IMR-90 (cell line): ENCODE measurements around the gene RALGAPA1. TPM values are rescaled to one million over a fixed set of nuclear protein-coding genes. Genes with fewer than 3 reads are reported as not detected.
"Not testable (repeated sequence)": the region's sequence is repeated elsewhere in the genome, so short reads cannot be mapped to it uniquely, and the experiment has no call there.

Experiments used
- ATAC-seq: fragments of 200-7000 bp; cut with Tn5 transposase; 2 replicates; pipeline ENCODE4 v1.9.1; 2020; ENCODE audit warnings: low read depth, mild to moderate bottlenecking, moderate library complexity
- BruUV-seq: library from RNA; stranded (reverse); fragments of 400-500 nt; replicated peaks from 2 replicates; lab custom pipeline; 2021; lab: Mats Ljungman, UMichigan
- CTCF ChIA-PET: fragments of 300-600 bp; formaldehyde crosslinking; extraction: SDS; loops from one replicate; lab custom pipeline; 2021; ENCODE audit warnings: antibody characterized with exemption; lab: Yijun Ruan, JAX
- POLR2A ChIA-PET: fragments of 300-600 bp; sonication (Branson Sonifier 250); formaldehyde crosslinking; loops from one replicate; lab custom pipeline; 2022; ENCODE audit warnings: antibody characterized with exemption; ENCODE audit not compliant: unreplicated experiment; lab: Charles Lee
- DNase-seq: peaks from one replicate; pipeline ENCODE4 v3.0.0; 2013
- H2AFZ ChIP-seq: replicated peaks from 2 replicates; pipeline ENCODE3; 2013; ENCODE audit warnings: low read length, mild to moderate bottlenecking; ENCODE audit not compliant: poor library complexity
- H2AK5ac ChIP-seq: 2 replicates; pipeline ENCODE4 v1.6.1; 2013; ENCODE audit warnings: low read depth, low read length, inconsistent platforms
- H2AK9ac ChIP-seq: replicated peaks from 2 replicates; pipeline ENCODE3; 2013; ENCODE audit warnings: mild to moderate bottlenecking, low read depth, low read length, moderate library complexity; ENCODE audit not compliant: poor library complexity
- H2BK120ac ChIP-seq: 2 replicates; pipeline ENCODE4 v1.6.1; 2013; ENCODE audit warnings: low read depth, low read length, inconsistent platforms
- H2BK15ac ChIP-seq: 3 replicates; pipeline ENCODE4 v1.6.1; 2013; ENCODE audit warnings: low read depth, low read length, inconsistent platforms
- H2BK20ac ChIP-seq: 2 replicates; pipeline ENCODE4 v1.6.1; 2013; ENCODE audit warnings: low read depth, mild to moderate bottlenecking, inconsistent platforms, low read length, moderate library complexity
- H2BK5ac ChIP-seq: 2 replicates; pipeline ENCODE4 v1.6.1; 2013; ENCODE audit warnings: mild to moderate bottlenecking, low read depth, low read length, inconsistent platforms; ENCODE audit not compliant: poor library complexity, severe bottlenecking
- H3K14ac ChIP-seq: replicated peaks from 2 replicates; pipeline ENCODE4 v1.6.1; 2013; ENCODE audit warnings: low read depth, low read length, inconsistent platforms
- H3K18ac ChIP-seq: 2 replicates; pipeline ENCODE4 v1.6.1; 2013; ENCODE audit warnings: low read depth, low read length, control low read depth
- H3K23ac ChIP-seq: 2 replicates; pipeline ENCODE4 v1.6.1; 2013; ENCODE audit warnings: low read depth, low read length, inconsistent platforms
- H3K27ac ChIP-seq: 2 replicates; pipeline ENCODE4 v1.5.1; 2013; ENCODE audit warnings: mild to moderate bottlenecking, control low read depth, low read length; ENCODE audit not compliant: insufficient read depth
- H3K27me3 ChIP-seq: 2 replicates; pipeline ENCODE4 v1.6.1; 2013; ENCODE audit warnings: low read length; ENCODE audit not compliant: control insufficient read depth, insufficient read depth
- H3K36me3 ChIP-seq: 2 replicates; pipeline ENCODE4 v1.6.1; 2013; ENCODE audit warnings: low read length, mixed read lengths; ENCODE audit not compliant: control insufficient read depth, insufficient read depth
- H3K4ac ChIP-seq: 2 replicates; pipeline ENCODE4 v1.6.1; 2013; ENCODE audit warnings: low read depth, low read length, inconsistent platforms
- H3K4me1 ChIP-seq: 2 replicates; pipeline ENCODE4 v1.6.1; 2013; ENCODE audit warnings: low read length, mixed read lengths; ENCODE audit not compliant: control insufficient read depth, insufficient read depth
- H3K4me2 ChIP-seq: 2 replicates; pipeline ENCODE4 v1.6.1; 2013; ENCODE audit warnings: low read depth, mild to moderate bottlenecking, control low read depth, low read length, moderate library complexity
- H3K4me3 ChIP-seq: 2 replicates; pipeline ENCODE4 v1.5.1; 2013; ENCODE audit warnings: low read depth, mild to moderate bottlenecking, control low read depth, low read length, moderate library complexity; ENCODE audit not compliant: insufficient read depth
- H3K56ac ChIP-seq: 2 replicates; pipeline ENCODE4 v1.6.1; 2013; ENCODE audit warnings: low read length, inconsistent platforms; ENCODE audit not compliant: insufficient read depth; ENCODE audit errors: extremely low read depth
- H3K79me1 ChIP-seq, 2 experiments: 2 replicates each; pipeline ENCODE4 v1.6.1; 2013; ENCODE audit warnings: low read length in 2 of 2, inconsistent platforms in 1 of 2, low read depth in 1 of 2
- H3K9ac ChIP-seq: 2 replicates; pipeline ENCODE4 v1.6.1; 2013; ENCODE audit warnings: low read depth, low read length, control low read depth
- H3K9me1 ChIP-seq: 2 replicates; pipeline ENCODE4 v1.6.1; 2013; ENCODE audit warnings: low read length, inconsistent platforms; ENCODE audit not compliant: insufficient read depth
- H3K9me3 ChIP-seq: 2 replicates; pipeline ENCODE4 v1.6.1; 2013; ENCODE audit warnings: low read length; ENCODE audit not compliant: control insufficient read depth, insufficient read depth
- H4K20me1 ChIP-seq: 2 replicates; pipeline ENCODE4 v1.6.1; 2013; ENCODE audit warnings: low read length, inconsistent platforms; ENCODE audit not compliant: insufficient read depth
- H4K5ac ChIP-seq: 2 replicates; pipeline ENCODE4 v1.6.1; 2013; ENCODE audit warnings: mild to moderate bottlenecking, low read depth, low read length, control low read depth
- H4K8ac ChIP-seq, 2 experiments: 2 replicates each; pipeline ENCODE4 v1.6.1; 2013; ENCODE audit warnings: low read depth in 2 of 2, low read length in 2 of 2, control low read depth in 1 of 2, inconsistent platforms in 1 of 2
- H4K91ac ChIP-seq: 2 replicates; pipeline ENCODE4 v1.6.1; 2013; ENCODE audit warnings: low read depth, low read length, inconsistent platforms; ENCODE audit not compliant: insufficient read depth
- WGBS, 2 experiments: methylation state at CpG; one replicate each; pipeline versions ENCODE4 v1.1.5 to v1.1.7; 2013; ENCODE audit warnings: missing lambda C conversion rate in 2 of 2; ENCODE audit not compliant: insufficient read length in 1 of 2; ENCODE audit errors: extremely low coverage in 2 of 2; 5-methylcytosine and 5-hydroxymethylcytosine counted together
- dilution Hi-C: fragments of 300-500 bp; cut with HindIII; formaldehyde crosslinking; loops from one replicate; pipeline ENCODE4 v1.14.3; 2018; ENCODE audit warnings: low sequenced_read_pairs; ENCODE audit not compliant: unreplicated experiment
- in situ Hi-C: fragments of 300-500 bp; cut with MboI; formaldehyde crosslinking; loops from 3 replicates; pipeline ENCODE4 v1.14.3; 2019; ENCODE audit warnings: low sequenced_read_pairs, inconsistent platforms, mixed read lengths
- intact Hi-C: fragments of 100-400 bp; cut with micrococcal nuclease; formaldehyde crosslinking; loops from 2 replicates; pipeline ENCODE4 v1.10.0; 2022
- polyA plus RNA-seq, 3 experiments: library from polyadenylated mRNA; depleted of rRNA; stranded (reverse); fragments of >200 nt; gene quantifications; 2 replicates each; pipeline ENCODE4 v1.2.3, GENCODE V29; 2012; ENCODE audit warnings: low replicate concordance in 1 of 3
- total RNA-seq: library from RNA; depleted of rRNA; stranded (reverse); fragments of >200 nt; gene quantifications from 2 replicates; pipeline ENCODE4 v1.2.3, GENCODE V29; 2012

Gene RALGAPA1
- total and polyA plus RNA-seq, 2 of the 4 experiments (the other 2 are of a cell fraction) = 5.1 to 25.6 TPM

- H3K4me2 ChIP-seq, H3K9ac ChIP-seq, H3K14ac ChIP-seq, POLR2A ChIA-PET, H4K20me1 ChIP-seq, H4K5ac ChIP-seq, H3K4me1 ChIP-seq, H2AK9ac ChIP-seq, H3K27ac ChIP-seq, H3K4ac ChIP-seq, H2BK20ac ChIP-seq, H2BK5ac ChIP-seq, H4K8ac ChIP-seq, H3K4me3 ChIP-seq, H3K9me1 ChIP-seq, H2AFZ ChIP-seq, H2AK5ac ChIP-seq, H3K9me3 ChIP-seq, H3K56ac ChIP-seq, dilution Hi-C loops, H2BK15ac ChIP-seq, DNase-seq, BruUV-seq, intact Hi-C loops, in situ Hi-C loops, H2BK120ac ChIP-seq, H3K23ac ChIP-seq, H3K27me3 ChIP-seq, ATAC-seq, H3K18ac ChIP-seq, H3K36me3 ChIP-seq, H4K91ac ChIP-seq: not testable (repeated sequence)
- WGBS, 2 experiments = no CpG with 5 or more reads among the region's 5 CpGs
- CTCF ChIA-PET = interaction anchor here (1.3 kb wide), 1 partner anchor 38 kb away, joined by 3 read pairs; no protein-coding TSS in a partner anchor
- H3K79me1 ChIP-seq = peaks cover 0 to 13% of the 10 kb centered on the region in 2 experiments; a peak in 3 of 4 replicates
Observed at GRCh38 chr14:35777550-35777949, 31.5 kb downstream of the RALGAPA1 start.
